ENCODE results near the gene OTUD7B.

Gene OTUD7B

GRCh38 chr1:149917571-149918144 lies 92.9 kb downstream of the OTUD7B start, which contains the start of gene SV2A:
Gene SV2A (minus strand): TSS chr1:149917844. CDS start chr1:149913840, 4,004 bp downstream.
- peak; percentile 49 for DNase-seq (ENCODE audit: low read depth, low spot score)

DNA sequence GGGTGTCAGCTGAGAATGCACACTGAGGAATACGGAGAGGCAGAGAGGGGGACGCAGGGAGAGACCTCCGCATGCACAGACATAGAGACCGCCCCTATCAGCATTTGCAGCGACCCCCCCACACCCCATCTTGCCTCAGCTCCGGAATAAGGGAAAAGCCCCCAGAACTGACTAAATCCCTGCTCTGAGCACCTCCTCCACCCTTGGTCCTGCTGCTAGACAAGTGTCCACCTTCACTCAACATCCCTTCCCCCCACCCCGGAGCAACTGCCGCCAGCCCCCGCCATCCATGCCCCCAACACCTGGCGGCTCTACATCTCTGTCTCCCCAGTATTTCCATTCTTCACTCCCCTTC lies 93.7 kb downstream of the OTUD7B start:
- DNase-seq (ENCODE audit: low read depth, low spot score): no peak

- DNase-seq (ENCODE audit: low read depth, low spot score): no peak
These were observed 94.2 kb downstream of the OTUD7B start for GRCh38 chr1:149916193-149916897.

- no peak for DNase-seq (ENCODE audit: low read depth, low spot score)
These were observed 94.9 kb downstream of the OTUD7B start for GRCh38 chr1:149915429-149916192.

DNA sequence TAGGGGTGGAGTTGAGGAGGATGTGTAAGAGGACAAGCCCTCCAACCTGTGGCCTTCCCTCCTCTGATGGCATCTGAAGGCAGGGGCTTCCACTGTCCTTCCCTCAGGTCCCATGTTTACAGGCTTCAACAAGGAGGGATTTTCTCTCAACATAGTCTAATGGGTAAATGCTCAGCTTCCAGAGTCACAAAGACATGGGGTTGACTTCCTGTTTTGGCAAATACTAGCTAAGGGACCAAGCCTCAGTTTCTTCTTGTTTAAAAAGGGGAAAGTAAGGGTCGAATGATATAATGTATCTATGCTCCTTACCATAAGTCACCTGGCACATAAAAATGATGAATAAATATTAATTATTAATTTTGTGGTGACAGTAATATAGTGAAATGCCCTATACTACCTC lies 96.0 kb downstream of the OTUD7B start:
- DNase-seq (ENCODE audit: low read depth, low spot score): no peak

- DNase-seq (ENCODE audit: low read depth, low spot score): no peak
These were observed 103.9 kb downstream of the OTUD7B start for GRCh38 chr1:149906570-149907075.

GRCh38 chr1:149903836-149904491 lies 106.6 kb downstream of the OTUD7B start:
- DNase-seq (ENCODE audit: low read depth, low spot score): peak; percentile 51

DNA sequence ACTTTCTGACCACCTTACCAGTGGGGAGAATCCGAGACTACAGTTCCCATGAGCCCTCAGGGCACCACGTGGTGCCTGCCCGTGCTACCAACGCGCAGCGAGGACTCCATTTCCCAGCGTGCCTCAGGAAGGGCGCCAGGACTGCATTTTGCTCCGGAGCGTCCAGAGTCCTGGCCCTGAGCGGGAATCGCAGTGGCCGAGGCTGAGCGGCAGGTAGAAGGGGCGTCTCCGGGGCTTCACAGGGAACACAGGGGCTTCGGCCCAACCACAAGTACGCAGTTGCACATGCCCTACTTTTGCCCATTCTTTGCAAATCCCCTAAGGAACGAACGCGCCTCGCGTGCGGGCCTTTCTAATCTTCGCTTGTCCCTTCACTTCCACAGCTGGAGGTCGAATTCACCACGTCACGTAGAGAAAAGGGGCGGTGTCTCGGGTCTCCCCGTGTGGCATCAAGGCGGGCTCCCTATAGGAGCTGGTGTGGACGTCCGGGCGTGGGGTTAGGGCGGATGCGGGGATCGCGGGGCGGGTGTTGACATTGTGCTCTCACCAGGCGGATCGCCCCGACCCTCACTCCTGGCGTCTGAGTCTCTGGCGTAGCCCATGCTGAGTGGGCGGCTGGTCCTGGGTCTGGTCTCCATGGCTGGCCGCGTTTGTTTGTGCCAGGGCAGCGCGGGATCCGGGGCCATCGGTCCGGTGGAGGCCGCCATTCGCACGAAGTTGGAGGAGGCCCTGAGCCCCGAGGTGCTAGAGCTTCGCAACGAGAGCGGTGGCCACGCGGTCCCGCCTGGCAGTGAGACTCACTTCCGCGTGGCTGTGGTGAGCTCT lies 110.9 kb downstream of the OTUD7B start, which contains the start of gene BOLA1:
Gene BOLA1 (plus strand): TSS at position 109 of the 825 bp plus-strand sequence. CDS start 492 bp downstream, at position 601.
- peak; percentile 95 for DNase-seq (ENCODE audit: low read depth, low spot score)

GRCh38 chr1:149896575-149896974 lies 114.0 kb downstream of the OTUD7B start:
- no peak for DNase-seq (ENCODE audit: low read depth, low spot score)

GRCh38 chr1:149888999-149889289 lies 121.6 kb downstream of the OTUD7B start:
- no peak for DNase-seq (ENCODE audit: low read depth, low spot score)

DNA sequence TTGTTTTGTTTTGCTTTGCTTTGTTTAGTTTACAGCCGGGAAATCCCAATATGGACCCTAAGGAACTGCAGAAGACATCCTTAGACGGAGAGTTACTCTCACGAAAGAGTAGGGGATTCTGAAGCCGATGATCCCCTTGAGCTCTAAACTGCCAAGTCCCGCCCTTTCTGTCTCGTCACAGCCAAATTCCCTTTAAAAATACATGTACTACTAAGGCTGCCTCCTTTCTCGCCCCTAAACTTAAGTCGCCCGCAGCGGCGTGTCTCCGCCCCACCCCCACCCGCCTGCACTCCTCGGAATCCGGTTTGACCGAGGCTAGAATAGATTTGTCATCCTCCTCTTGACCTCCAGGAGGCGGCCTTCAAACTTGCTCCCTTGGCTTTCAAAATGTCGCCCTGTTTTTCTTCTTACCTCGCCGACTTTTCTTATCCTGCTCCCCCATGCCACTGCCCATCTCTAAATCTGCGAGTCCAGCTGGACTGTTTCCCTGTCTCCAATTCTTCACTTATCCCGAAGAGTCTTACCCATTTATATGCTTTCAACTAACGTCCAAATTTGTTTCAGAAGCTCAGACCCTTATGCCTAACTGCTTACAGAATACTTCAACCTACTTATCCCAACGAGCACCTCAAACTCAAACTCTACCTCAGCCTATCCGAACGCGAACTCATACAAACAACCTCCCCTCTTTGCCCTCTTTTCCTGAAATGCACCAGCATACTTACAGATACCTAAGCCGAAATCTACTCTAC lies 122.1 kb downstream of the OTUD7B start:
- peak; percentile 98 for DNase-seq (ENCODE audit: low read depth, low spot score)

Measured in ELF-1 (cell line).